ENCODE results near the gene DDX18. TPM values are rescaled to one million over a fixed set of nuclear protein-coding genes. Genes with fewer than 3 reads are reported as not detected.

DDX18 gene
- total and polyA plus RNA-seq, 10 donors = 24.0 to 81.2 (median 54.0) TPM

- H3K27me3 ChIP-seq (replicated peaks in 1 of 7) = peaks cover 0 to 85% (median 13%) of the 10 kb centered on the region in 7 donors
- no peak overlapping the region for H3K4me3 ChIP-seq
- no peaks in the 10 kb centered on the region for H3K36me3 ChIP-seq
- H3K9me3 ChIP-seq = peaks cover 0 to 8% (median 0%) of the 10 kb centered on the region in 8 donors
- 24 to 40% (median 27%) methylated on average over 3 of the region's 3 CpGs for WGBS, 5 donors
- no peak overlapping the region for H3K27ac ChIP-seq
- no peaks in the 10 kb centered on the region for H3K4me1 ChIP-seq
- TF ChIP-seq CTCF (IDR thresholded peaks at IDR 0.05 in 8 of 11, conservative IDR thresholded peaks at IDR 0.05 in 3 of 11) (no peak), POLR2AphosphoS5 (IDR thresholded peaks at IDR 0.05) (no peak), POLR2A (IDR thresholded peaks at IDR 0.05) (no peak)
- no peak for DNase-seq
- intact Hi-C loops (cut with DNase I; ENCODE audit: low total_unique reads) = no loop called here
Measured at GRCh38 chr2:117851969-117852368, 37.5 kb downstream of the DDX18 start.

- WGBS, 5 donors = 75 to 85% (median 84%) methylated on average over 2 of the region's 2 CpGs
Measured at GRCh38 chr2:117853316-117853715, 38.8 kb downstream of the DDX18 start.

GRCh38 chr2:117853873-117854272 is 39.4 kb downstream of the DDX18 start:
- H3K4me1 ChIP-seq = no peaks in the 10 kb centered on the region
- no peak for TF ChIP-seq POLR2AphosphoS5 (IDR thresholded peaks at IDR 0.05)
- no peak for TF ChIP-seq CTCF (IDR thresholded peaks at IDR 0.05 in 8 of 11, conservative IDR thresholded peaks at IDR 0.05 in 3 of 11)
- TF ChIP-seq POLR2A (IDR thresholded peaks at IDR 0.05) = no peak
- DNase-seq = no peak
- no peak overlapping the region for H3K27ac ChIP-seq
- 79 to 86% (median 85%) methylated on average over 8 of the region's 8 CpGs for WGBS, 5 donors
- intact Hi-C loops (cut with DNase I; ENCODE audit: low total_unique reads) = no loop called here
- H3K27me3 ChIP-seq (replicated peaks in 1 of 7) = peaks cover 0 to 80% (median 14%) of the 10 kb centered on the region in 7 donors
- H3K9me3 ChIP-seq = peaks cover 0 to 1% (median 0%) of the 10 kb centered on the region in 8 donors
- no peak overlapping the region for H3K4me3 ChIP-seq
- no peaks in the 10 kb centered on the region for H3K36me3 ChIP-seq

More at GRCh38 chr2:117853316-117853715, 38.8 kb downstream of the DDX18 start:
- Histone ChIP-seq H3K9me3 (peaks cover 0 to 2% (median 0%) of the 10 kb centered on the region in 8 donors), H3K27ac (no peak overlapping the region), H3K27me3 (replicated peaks in 1 of 7) (peaks cover 0 to 80% (median 13%) of the 10 kb centered on the region in 7 donors), H3K4me3 (no peak overlapping the region), H3K4me1 (no peaks in the 10 kb centered on the region), H3K36me3 (no peaks in the 10 kb centered on the region)
- DNase-seq = no peak
- TF ChIP-seq POLR2AphosphoS5 (IDR thresholded peaks at IDR 0.05) = no peak
- intact Hi-C loops (cut with DNase I; ENCODE audit: low total_unique reads) = no loop called here

- no peak overlapping the region for H3K27ac ChIP-seq
- 82 to 89% (median 86%) methylated on average over 6 of the region's 6 CpGs for WGBS, 5 donors
- H3K36me3 ChIP-seq = no peaks in the 10 kb centered on the region
- no peak for DNase-seq
- no peak overlapping the region for H3K4me3 ChIP-seq
- H3K4me1 ChIP-seq = no peaks in the 10 kb centered on the region
- intact Hi-C loops (cut with DNase I; ENCODE audit: low total_unique reads) = no loop called here
- H3K9me3 ChIP-seq = peaks cover 0 to 9% (median 0%) of the 10 kb centered on the region in 8 donors
- TF ChIP-seq CTCF (IDR thresholded peaks at IDR 0.05 in 8 of 11, conservative IDR thresholded peaks at IDR 0.05 in 3 of 11) (no peak), POLR2A (IDR thresholded peaks at IDR 0.05) (no peak), POLR2AphosphoS5 (IDR thresholded peaks at IDR 0.05) (no peak)
- H3K27me3 ChIP-seq (replicated peaks in 1 of 7) = peaks cover 0 to 80% (median 20%) of the 10 kb centered on the region in 7 donors
Measured at GRCh38 chr2:117854610-117855009, 40.1 kb downstream of the DDX18 start.

GRCh38 chr2:117855886-117856285 is 41.4 kb downstream of the DDX18 start:
- 48 to 78% (median 62%) methylated on average over 3 of the region's 3 CpGs for WGBS, 5 donors
- TF ChIP-seq POLR2A (IDR thresholded peaks at IDR 0.05) (no peak), POLR2AphosphoS5 (IDR thresholded peaks at IDR 0.05) (no peak), CTCF (IDR thresholded peaks at IDR 0.05 in 8 of 11, conservative IDR thresholded peaks at IDR 0.05 in 3 of 11) (no peak)

More at GRCh38 chr2:117855886-117856285, 41.4 kb downstream of the DDX18 start:
- Histone ChIP-seq H3K4me3 (no peak overlapping the region), H3K27me3 (replicated peaks in 1 of 7) (peaks cover 0 to 80% (median 25%) of the 10 kb centered on the region in 7 donors), H3K9me3 (peaks cover 0 to 15% (median 0%) of the 10 kb centered on the region in 8 donors), H3K4me1 (no peaks in the 10 kb centered on the region), H3K36me3 (no peaks in the 10 kb centered on the region), H3K27ac (no peak overlapping the region)
- no peak for DNase-seq
- intact Hi-C loops (cut with DNase I; ENCODE audit: low total_unique reads) = no loop called here
